PC-3 (cell line): ENCODE results near the gene NAV2. TPM values are rescaled to one million over a fixed set of nuclear protein-coding genes. Genes with fewer than 3 reads are reported as not detected.

Experiments
- ATAC-seq: fragments of 200-7000 bp; cut with Tn5 transposase; 2 replicates; pipeline ENCODE4 v1.9.1; 2020; ENCODE audit warnings: mild to moderate bottlenecking, moderate library complexity
- BruUV-seq: library from RNA; stranded (reverse); fragments of 400-500 nt; replicated peaks from 2 replicates; lab custom pipeline; 2021; lab: Mats Ljungman, UMichigan
- CTCF ChIA-PET: fragments of 300-600 bp; sonication (Branson Sonifier 250); formaldehyde crosslinking; loops from one replicate; lab custom pipeline; 2022; ENCODE audit warnings: antibody characterized with exemption; lab: Charles Lee
- POLR2A ChIA-PET: fragments of 300-600 bp; sonication (Branson Sonifier 250); formaldehyde crosslinking; loops from one replicate; lab custom pipeline; 2022; ENCODE audit warnings: antibody characterized with exemption; ENCODE audit not compliant: unreplicated experiment; lab: Charles Lee
- DNase-seq: peaks from one replicate; pipeline ENCODE4 v3.0.0-alpha.2; 2015
- H2AFZ ChIP-seq: fragments of 300-600 bp; sonication (generic); 2 replicates; pipeline ENCODE4 v1.6.0; 2016; ENCODE audit warnings: antibody characterized with exemption, low read length
- H3F3A ChIP-seq: fragments of 300-600 bp; sonication (generic); one replicate; pipeline ENCODE4 v1.6.0; 2017; ENCODE audit warnings: antibody characterized with exemption, low read length, control low read depth, mild to moderate bottlenecking; ENCODE audit not compliant: unreplicated experiment
- H3K27ac ChIP-seq: fragments of 300-600 bp; sonication (generic); 2 replicates; pipeline ENCODE4 v1.5.1; 2016; ENCODE audit warnings: mild to moderate bottlenecking, low read length
- H3K27me3 ChIP-seq: fragments of 300-600 bp; sonication (generic); 2 replicates; pipeline ENCODE4 v1.6.1; 2016; ENCODE audit warnings: low read length, mixed read lengths
- H3K36me3 ChIP-seq: fragments of 300-600 bp; sonication (generic); 2 replicates; pipeline ENCODE4 v1.6.1; 2016; ENCODE audit warnings: low read depth, mixed run types, low read length, mixed read lengths
- H3K4me1 ChIP-seq: fragments of 300-600 bp; sonication (generic); 2 replicates; pipeline ENCODE4 v1.5.1; 2016; ENCODE audit warnings: low read length; ENCODE audit not compliant: insufficient read depth
- H3K4me2 ChIP-seq: fragments of 300-600 bp; sonication (generic); 2 replicates; pipeline ENCODE4 v1.6.0; 2016; ENCODE audit warnings: low read length
- H3K4me3 ChIP-seq: fragments of 300-600 bp; sonication (generic); 2 replicates; pipeline ENCODE4 v1.5.1; 2016; ENCODE audit warnings: mild to moderate bottlenecking, low read length, mixed read lengths
- H3K79me2 ChIP-seq: fragments of 300-600 bp; sonication (generic); 2 replicates; pipeline ENCODE4 v1.6.1; 2017; ENCODE audit warnings: low read length, mixed read lengths
- H3K9ac ChIP-seq: fragments of 300-600 bp; sonication (generic); 2 replicates; pipeline ENCODE4 v1.6.0; 2016; ENCODE audit warnings: mild to moderate bottlenecking, low read length
- H3K9me2 ChIP-seq: fragments of 300-600 bp; sonication (generic); replicated peaks from 2 replicates; pipeline ENCODE4 v1.6.1; 2016; ENCODE audit warnings: mixed run types, low read length, mixed read lengths
- H3K9me3 ChIP-seq: fragments of 300-600 bp; sonication (generic); 2 replicates; pipeline ENCODE4 v1.6.1; 2016; ENCODE audit warnings: low read length, mixed read lengths
- H4K20me1 ChIP-seq: fragments of 300-600 bp; sonication (generic); 2 replicates; pipeline ENCODE4 v1.6.1; 2016; ENCODE audit warnings: low read length, mixed read lengths
- CTCF ChIP-seq: fragments of 300-600 bp; sonication (generic); conservative IDR thresholded peaks from 2 replicates; pipeline ENCODE4 v1.5.1; 2017; ENCODE audit warnings: antibody characterized with exemption, low read depth, mild to moderate bottlenecking, low read length
- EZH2 ChIP-seq: fragments of 300-600 bp; sonication (generic); IDR thresholded peaks from one replicate; pipeline ENCODE4 v1.6.1; 2017; ENCODE audit warnings: antibody characterized with exemption, mild to moderate bottlenecking, low read length; ENCODE audit not compliant: unreplicated experiment
- EZH2phosphoT487 ChIP-seq: fragments of 300-600 bp; sonication (generic); IDR thresholded peaks from 2 replicates; pipeline ENCODE4 v1.6.1; 2018; ENCODE audit warnings: mild to moderate bottlenecking, antibody characterized with exemption, low read length, borderline replicate concordance
- intact Hi-C: fragments of 100-400 bp; cut with micrococcal nuclease; formaldehyde crosslinking; loops from 2 replicates; pipeline ENCODE4 v1.9.0; 2023
- total RNA-seq: library from RNA; depleted of rRNA; stranded (reverse); fragments of >200 nt; gene quantifications from 2 replicates; pipeline ENCODE4 v1.2.3, GENCODE V29; 2014

Gene NAV2
- total RNA-seq, 1 experiment from 2014 or later, result 10.4 TPM

DNA sequence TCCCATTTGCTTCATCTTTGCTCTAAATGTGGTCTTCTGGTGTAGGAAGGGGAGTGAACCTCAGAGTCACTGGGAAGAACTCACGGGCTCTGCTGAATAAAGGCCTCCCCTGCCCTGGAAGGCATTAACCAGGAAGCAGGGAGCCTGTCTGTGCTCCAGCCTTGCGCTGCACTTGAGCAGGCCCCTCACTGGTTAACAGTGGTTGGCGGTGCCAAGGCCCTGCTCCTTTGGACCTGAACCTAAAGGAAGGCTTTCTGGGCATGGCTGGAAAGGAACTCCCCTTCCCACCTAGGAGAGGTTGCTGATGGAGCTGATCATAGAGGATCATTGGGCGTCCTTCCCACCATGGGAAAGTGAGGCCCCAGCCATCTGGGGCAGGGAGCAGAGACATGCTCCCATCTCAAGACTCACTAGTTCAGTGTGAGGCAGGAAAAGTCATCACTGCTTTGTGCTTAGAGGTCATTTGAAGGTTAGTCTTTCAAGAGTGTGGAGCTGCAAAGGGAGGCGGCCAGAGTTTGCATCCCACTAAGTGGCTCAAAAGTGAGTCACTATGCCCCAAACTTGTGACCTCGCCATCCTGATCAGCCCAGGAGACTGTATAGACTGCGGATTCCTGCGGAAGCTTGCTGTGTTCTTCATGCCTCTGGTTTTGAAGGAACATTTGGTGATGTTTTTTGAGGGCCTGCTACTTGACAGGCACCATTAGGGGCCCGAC is 397.3 kb downstream of the NAV2 start:
- Histone ChIP-seq H2AFZ (no peak overlapping the region), H3K79me2 (no peaks in the 10 kb centered on the region), H3K9ac (no peak overlapping the region), H3K36me3 (peaks cover 18% of the 10 kb centered on the region; the same call in 1 of the 2 replicates), H3K27ac (peak overlapping the region; percentile 97; the same call in 1 of the 2 replicates), H4K20me1 (no peaks in the 10 kb centered on the region), H3K4me2 (peak overlapping the region; percentile 63; the same call in 1 of the 2 replicates), H3K4me3 (no peak overlapping the region), H3K27me3 (no peaks in the 10 kb centered on the region), H3K4me1 (peaks cover 35% of the 10 kb centered on the region), H3F3A (peaks cover 14% of the 10 kb centered on the region), H3K9me2 (no peaks in the 10 kb centered on the region), H3K9me3 (no peaks in the 10 kb centered on the region)
- no TSS peak for BruUV-seq
- DNase-seq (no peak), ATAC-seq (no peak)
- TF ChIP-seq EZH2phosphoT487, result no peak
- no peak for TF ChIP-seq EZH2
- CTCF ChIA-PET, result no interaction called here
- intact Hi-C loops, result loop anchor here (10.0 kb wide), 1 partner anchor 75 kb away; no protein-coding TSS in a partner anchor
- POLR2A ChIA-PET, result no interaction called here

DNA sequence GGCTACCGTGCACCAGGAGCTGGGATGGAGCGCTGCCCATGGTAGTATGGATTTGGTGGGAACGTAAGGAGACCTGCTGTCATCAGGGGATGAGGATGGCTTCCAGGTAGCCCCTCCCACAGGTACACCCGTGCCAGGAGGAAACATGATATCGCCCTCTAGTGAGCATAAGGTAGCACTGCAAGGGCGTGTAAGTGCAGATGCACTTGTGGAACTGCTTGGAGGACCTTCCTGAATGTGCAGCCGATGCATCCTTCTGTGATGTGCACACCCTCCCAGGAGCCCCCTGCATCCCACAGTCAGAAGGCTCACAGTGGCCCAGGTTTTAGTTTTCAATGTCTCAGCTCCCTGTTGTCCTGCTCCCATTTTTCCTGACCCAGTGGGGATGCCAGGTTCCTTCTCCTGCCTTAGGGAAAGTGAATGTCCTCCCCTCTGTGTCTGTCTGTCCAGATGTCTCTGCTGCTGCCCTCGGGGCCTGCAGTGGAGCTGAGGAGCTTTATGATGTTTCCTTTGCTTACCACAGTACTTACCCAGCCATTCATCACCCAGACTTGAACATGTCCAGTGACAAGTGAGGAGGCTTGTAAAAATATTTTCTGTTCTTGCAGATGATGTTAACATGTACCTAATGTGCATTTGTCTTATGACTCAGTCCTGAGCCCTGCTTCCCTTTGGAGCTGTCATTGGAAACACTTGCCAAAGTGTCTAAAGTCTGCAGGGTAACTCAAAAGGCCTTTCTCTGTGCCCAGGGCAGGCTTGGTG is 398.5 kb downstream of the NAV2 start:
- peak overlapping the region; percentile 97 for H3K27ac ChIP-seq
- DNase-seq (peak; percentile 90), ATAC-seq (peak; percentile 77)
- no TSS peak for BruUV-seq
- H3K27me3 ChIP-seq, result no peaks in the 10 kb centered on the region
- CTCF ChIA-PET, result interaction anchor here (0.5 to 1.1 kb wide), 3 partner anchors 16 to 159 kb away, joined by 3 to 5 read pairs (median 3); no protein-coding TSS in a partner anchor
- H3F3A ChIP-seq, result peaks cover 14% of the 10 kb centered on the region
- H2AFZ ChIP-seq, result no peak overlapping the region
- H3K79me2 ChIP-seq, result no peaks in the 10 kb centered on the region
- TF ChIP-seq CTCF (peak; percentile 91), EZH2phosphoT487 (no peak)
- no peaks in the 10 kb centered on the region for H3K9me2 ChIP-seq
- intact Hi-C loops, result loop anchor here (1.0 to 10.0 kb wide), 4 partner anchors 15 to 160 kb away; no protein-coding TSS in a partner anchor
- no peaks in the 10 kb centered on the region for H3K9me3 ChIP-seq
- H4K20me1 ChIP-seq, result no peaks in the 10 kb centered on the region
- POLR2A ChIA-PET, result interaction anchor here (0.6 kb wide), 2 partner anchors 14 to 16 kb away, joined by 3 read pairs; no protein-coding TSS in a partner anchor
- peaks cover 35% of the 10 kb centered on the region for H3K4me1 ChIP-seq
- no peak overlapping the region for H3K4me3 ChIP-seq
- peak overlapping the region; percentile 69 for H3K9ac ChIP-seq
- H3K4me2 ChIP-seq, result peak overlapping the region; percentile 74
- H3K36me3 ChIP-seq, result peaks cover 18% of the 10 kb centered on the region; the same call in 1 of the 2 replicates

GRCh38 chr11:20111871-20112270 is 399.2 kb downstream of the NAV2 start:
- intact Hi-C loops, result loop anchor here (1.0 to 10.0 kb wide), 4 partner anchors 14 to 161 kb away; no protein-coding TSS in a partner anchor
- no peak for ATAC-seq
- Histone ChIP-seq H3K4me3 (peak overlapping the region; percentile 33; the same call in 1 of the 2 replicates), H3K4me2 (peak overlapping the region; percentile 74), H3K9me2 (no peaks in the 10 kb centered on the region), H3K79me2 (no peaks in the 10 kb centered on the region), H3K9me3 (no peaks in the 10 kb centered on the region), H4K20me1 (no peaks in the 10 kb centered on the region), H3K4me1 (peaks cover 35% of the 10 kb centered on the region), H3K27me3 (no peaks in the 10 kb centered on the region), H3K27ac (peak overlapping the region; percentile 97), H2AFZ (no peak overlapping the region), H3F3A (peaks cover 14% of the 10 kb centered on the region), H3K36me3 (peaks cover 18% of the 10 kb centered on the region; the same call in 1 of the 2 replicates), H3K9ac (peak overlapping the region; percentile 69)
- ChIA-PET POLR2A (interaction anchor here (0.5 to 0.6 kb wide), 3 partner anchors 15 to 175 kb away, joined by 3 to 4 read pairs (median 3); no protein-coding TSS in a partner anchor), CTCF (interaction anchor here (0.5 to 1.1 kb wide), 4 partner anchors 16 to 159 kb away, joined by 3 to 5 read pairs (median 4); no protein-coding TSS in a partner anchor)
- DNase-seq, result no peak
- TF ChIP-seq CTCF (no peak), EZH2phosphoT487 (no peak), EZH2 (no peak)
- no TSS peak for BruUV-seq
